Activated CD8-positive, alpha-beta memory T cell treated with anti-CD3 and anti-CD28 coated beads for 48 hours (primary cell): ENCODE data around the gene PREX1.

Experiments
- DNase-seq, 3 experiments: peaks; one replicate each; pipeline ENCODE4 v3.0.0-alpha.2; 2020; ENCODE audit warnings: low read depth in 2 of 3, low spot score in 2 of 3

The PREX1 gene

DNA sequence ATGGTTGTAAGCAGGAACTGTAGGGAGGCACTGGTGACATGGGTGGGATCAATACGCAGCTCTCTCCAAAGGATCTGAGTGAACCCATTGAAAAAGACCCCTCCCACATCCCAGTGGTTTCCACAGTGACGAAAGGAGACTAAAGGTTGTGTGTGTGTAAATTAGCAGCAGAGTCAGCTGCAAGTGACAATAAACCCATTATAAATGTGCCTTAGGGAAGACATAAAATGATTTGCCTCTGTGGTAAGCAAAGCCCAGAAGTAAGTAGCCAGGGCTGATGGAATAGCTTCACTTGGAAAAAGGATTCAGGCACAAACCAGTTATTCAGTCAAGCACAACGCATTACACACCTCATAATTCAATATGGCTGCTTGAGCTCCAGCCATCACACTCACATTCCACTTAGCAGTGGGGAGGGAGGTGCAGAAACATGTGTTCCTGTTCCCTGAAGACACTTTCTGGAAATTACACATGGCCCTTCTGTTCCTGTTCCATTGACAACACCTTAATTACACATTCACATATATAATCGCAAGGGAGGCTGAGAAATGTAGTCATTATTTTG, 231.4 kb downstream of the PREX1 start:
- DNase-seq: no peak

GRCh38 chr20:48595495-48596333, 232.1 kb downstream of the PREX1 start:
- no peak for DNase-seq

DNA sequence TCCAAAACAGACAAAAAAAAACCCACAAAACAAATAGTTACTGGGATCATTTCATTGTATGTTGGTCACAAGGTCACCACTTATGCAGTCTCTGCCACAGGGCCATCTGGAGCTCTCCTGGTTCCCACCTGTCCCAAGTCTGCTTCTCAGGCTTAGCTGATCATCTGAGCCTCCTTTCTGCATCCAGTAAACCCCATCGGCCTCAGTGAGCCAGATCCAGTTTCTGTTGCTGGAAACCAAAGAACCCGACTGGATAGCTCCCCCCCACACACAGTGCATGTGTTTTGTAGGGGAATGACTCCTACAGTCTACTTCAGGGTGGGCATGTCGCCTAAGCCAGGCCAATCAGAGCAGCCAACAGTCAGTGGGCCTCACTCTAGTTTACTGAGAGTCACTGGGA, 233.3 kb downstream of the PREX1 start:
- DNase-seq: no peak

DNA sequence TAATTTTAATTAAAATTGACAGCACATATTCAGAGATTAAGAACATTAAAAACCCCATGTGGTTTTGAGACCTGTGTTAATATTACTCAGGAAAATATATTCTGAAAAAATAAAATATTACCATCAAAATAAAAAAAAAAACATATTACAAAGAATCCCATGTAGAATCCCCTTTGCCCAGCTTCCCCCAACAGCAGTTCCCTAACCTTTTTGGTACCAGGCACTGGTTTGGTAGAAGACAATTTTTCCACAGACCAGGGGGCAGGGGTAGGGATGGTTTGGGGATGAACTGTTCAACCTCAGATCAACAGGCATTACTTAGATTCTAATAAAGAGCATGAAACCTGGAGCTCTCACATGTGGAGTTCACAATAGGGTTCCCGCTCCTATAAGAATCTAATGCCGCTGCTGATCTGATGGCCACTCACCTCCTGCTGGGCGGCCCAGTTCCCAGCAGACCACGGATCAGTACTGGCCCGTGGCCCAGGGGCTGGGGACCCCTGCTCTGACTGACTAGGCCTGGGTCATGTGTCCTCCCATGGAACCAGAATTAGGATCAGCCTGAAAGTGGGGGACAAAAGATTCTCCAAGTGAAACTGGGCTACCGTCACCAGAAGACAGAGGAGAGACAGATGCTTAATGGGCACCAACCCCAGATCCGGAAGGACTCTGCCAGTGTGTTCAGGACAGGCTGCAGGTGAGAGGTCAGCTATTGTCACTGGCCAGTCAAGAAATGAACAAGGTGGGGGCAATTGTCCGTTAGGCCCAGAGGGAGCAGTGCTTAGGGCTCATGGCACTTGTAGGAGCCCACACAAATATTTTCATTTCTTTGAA, 235.5 kb downstream of the PREX1 start:
- DNase-seq: no peak

- DNase-seq: no peak
Measured at GRCh38 chr20:48586730-48587129, 241.1 kb downstream of the PREX1 start.

- DNase-seq: no peak
Measured at GRCh38 chr20:48585061-48585870, 242.5 kb downstream of the PREX1 start.

DNA sequence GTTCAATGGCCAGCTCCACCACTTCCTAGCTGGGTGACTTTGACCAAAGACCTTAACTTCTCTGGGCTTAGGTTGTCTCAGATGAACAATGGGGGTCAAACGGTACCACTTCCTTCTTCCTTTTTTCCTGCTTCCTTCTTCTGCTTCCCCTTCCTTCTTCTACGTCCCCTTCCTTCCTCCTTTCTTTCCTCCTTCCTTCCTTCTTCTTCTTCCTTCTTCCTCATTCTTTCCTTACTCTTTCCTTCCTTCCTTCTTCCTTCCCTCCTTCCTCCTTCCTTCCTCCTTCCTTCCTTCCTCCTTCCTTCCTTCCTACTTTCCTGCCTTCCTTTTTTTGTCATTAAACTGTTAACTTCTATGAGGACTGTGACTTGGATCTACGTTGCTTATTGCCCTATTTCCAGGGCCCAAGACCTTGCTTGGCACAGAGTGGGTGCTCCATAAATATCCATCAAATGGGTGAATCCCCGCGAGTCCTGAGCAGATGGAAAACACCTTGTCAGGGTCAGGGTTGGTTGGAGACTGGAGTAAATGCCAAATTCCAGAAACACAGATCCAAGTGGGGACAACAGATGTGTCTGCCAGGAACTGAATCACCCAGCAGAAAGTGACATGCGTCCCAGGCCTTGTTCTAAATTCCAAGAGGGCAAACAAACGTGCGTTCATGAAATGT, 243.3 kb downstream of the PREX1 start:
- no peak for DNase-seq

- DNase-seq: no peak
Measured at GRCh38 chr20:48583801-48584200, 244.0 kb downstream of the PREX1 start.

- DNase-seq: no peak
Measured at GRCh38 chr20:48583171-48583570, 244.6 kb downstream of the PREX1 start.

DNA sequence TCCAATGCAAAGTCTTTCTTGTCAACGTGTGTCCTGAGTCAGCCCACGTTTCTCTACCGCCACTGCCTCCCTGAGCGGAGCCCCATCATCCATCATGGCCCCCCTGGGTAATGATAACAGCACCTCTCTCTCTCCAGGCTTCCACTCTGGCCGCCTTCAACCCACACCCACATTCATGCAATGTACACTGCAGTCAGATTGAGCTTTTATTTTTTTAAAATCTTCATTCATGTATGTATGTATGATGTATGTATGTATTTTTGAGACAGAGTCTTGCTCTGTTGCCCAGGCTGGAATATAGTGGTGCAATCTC, 245.2 kb downstream of the PREX1 start:
- no peak for DNase-seq

- DNase-seq: no peak
Measured at GRCh38 chr20:48581167-48581566, 246.6 kb downstream of the PREX1 start.

GRCh38 chr20:48578397-48579098, 249.3 kb downstream of the PREX1 start:
- DNase-seq: no peak

DNA sequence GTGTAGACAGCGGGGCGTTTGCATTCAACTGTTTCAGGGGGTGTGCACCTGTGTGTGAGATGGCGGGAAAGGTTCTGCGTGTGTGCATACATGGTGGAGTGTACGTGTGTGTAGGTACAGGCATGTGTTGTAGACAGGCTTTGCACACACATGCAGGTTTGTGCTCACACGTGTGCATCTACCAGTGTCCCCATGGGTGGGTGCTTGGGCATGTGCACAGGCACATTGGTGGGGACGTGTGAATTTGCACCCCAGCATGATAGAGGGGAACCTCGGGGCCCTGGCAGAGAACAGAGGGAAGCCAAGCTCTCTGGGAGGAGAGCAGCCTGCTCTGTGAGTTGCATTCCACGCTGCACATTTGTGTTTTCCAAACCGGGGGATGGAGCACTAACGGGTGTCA, 250.2 kb downstream of the PREX1 start:
- DNase-seq: no peak

- no peak for DNase-seq
Measured at GRCh38 chr20:48574383-48574782, 253.4 kb downstream of the PREX1 start.
